Fibroblast of pulmonary artery (primary cell): ENCODE data around the gene GRIN2A.

Source experiments
- DNase-seq: peaks from one replicate; pipeline ENCODE4 v3.0.0-alpha.2; 2010; ENCODE audit warnings: low read depth
- H3K4me3 ChIP-seq: replicated peaks from 2 replicates; pipeline ENCODE4 v1.5.1; 2011; ENCODE audit warnings: low read depth, mild to moderate bottlenecking, control low read depth, low read length, moderate library complexity
- TF ChIP-seq, protein P1 (sequence below): IDR thresholded peaks from 2 replicates; pipeline ENCODE4 v1.5.1; 2011; ENCODE audit warnings: mild to moderate bottlenecking, control low read depth, low read length, inconsistent platforms; ENCODE audit errors: missing control alignments

Gene GRIN2A

DNA sequence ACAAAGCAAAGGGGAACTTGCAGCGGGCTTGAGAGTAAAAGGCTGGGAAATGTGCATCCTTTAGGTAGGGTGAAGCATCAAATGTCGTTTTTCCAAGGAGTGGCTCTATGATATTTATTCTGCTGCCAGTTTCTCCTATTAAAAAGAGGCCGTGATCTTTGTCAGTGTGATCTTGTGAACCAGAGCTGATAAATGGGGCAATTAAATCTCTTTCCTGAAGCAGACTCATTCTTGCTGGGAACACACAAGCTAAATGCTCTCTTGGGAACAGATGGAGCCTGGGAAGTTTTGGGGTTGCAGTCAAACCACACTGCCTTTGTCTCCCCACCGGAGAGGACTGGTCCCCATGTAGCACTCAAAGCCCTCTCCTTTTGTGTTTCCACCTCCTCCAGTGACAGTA lies 408.9 kb downstream of the GRIN2A start:
- TF ChIP-seq, protein P1, sequence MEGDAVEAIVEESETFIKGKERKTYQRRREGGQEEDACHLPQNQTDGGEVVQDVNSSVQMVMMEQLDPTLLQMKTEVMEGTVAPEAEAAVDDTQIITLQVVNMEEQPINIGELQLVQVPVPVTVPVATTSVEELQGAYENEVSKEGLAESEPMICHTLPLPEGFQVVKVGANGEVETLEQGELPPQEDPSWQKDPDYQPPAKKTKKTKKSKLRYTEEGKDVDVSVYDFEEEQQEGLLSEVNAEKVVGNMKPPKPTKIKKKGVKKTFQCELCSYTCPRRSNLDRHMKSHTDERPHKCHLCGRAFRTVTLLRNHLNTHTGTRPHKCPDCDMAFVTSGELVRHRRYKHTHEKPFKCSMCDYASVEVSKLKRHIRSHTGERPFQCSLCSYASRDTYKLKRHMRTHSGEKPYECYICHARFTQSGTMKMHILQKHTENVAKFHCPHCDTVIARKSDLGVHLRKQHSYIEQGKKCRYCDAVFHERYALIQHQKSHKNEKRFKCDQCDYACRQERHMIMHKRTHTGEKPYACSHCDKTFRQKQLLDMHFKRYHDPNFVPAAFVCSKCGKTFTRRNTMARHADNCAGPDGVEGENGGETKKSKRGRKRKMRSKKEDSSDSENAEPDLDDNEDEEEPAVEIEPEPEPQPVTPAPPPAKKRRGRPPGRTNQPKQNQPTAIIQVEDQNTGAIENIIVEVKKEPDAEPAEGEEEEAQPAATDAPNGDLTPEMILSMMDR = no peak
- no peak for DNase-seq
- H3K4me3 ChIP-seq = no peak overlapping the region

- TF ChIP-seq, protein P1 = no peak
- H3K4me3 ChIP-seq = no peak overlapping the region
- no peak for DNase-seq
These were observed 409.6 kb downstream of the GRIN2A start for GRCh38 chr16:9772526-9773225.

DNA sequence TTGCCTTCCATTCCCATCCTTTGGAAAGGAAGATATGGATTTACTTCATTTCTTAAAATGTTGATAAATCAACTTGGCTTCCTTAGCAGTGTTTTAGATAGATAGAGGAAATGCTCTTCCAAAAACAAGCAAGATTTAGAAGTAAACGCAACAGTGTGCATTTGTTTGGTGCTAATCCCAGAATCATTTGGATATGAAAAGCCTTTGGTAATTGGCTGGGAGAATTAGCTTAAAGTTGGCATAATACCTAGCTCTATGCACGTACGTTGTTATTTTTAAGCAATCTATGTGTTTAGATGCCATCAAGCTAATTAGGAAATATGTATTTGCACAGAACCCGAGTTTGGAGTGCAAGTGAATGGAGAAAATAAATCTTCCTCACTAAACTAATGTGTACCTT lies 415.3 kb downstream of the GRIN2A start:
- no peak for DNase-seq
- no peak overlapping the region for H3K4me3 ChIP-seq
- TF ChIP-seq, protein P1 = no peak

- TF ChIP-seq, protein P1 = no peak
- no peak for DNase-seq
These were observed 418.7 kb downstream of the GRIN2A start for GRCh38 chr16:9763505-9763904.

GRCh38 chr16:9761870-9762269 lies 420.4 kb downstream of the GRIN2A start:
- no peak for DNase-seq
- H3K4me3 ChIP-seq = no peak overlapping the region
- TF ChIP-seq, protein P1 = no peak

More at GRCh38 chr16:9763505-9763904, 418.7 kb downstream of the GRIN2A start:
- no peak overlapping the region for H3K4me3 ChIP-seq

DNA sequence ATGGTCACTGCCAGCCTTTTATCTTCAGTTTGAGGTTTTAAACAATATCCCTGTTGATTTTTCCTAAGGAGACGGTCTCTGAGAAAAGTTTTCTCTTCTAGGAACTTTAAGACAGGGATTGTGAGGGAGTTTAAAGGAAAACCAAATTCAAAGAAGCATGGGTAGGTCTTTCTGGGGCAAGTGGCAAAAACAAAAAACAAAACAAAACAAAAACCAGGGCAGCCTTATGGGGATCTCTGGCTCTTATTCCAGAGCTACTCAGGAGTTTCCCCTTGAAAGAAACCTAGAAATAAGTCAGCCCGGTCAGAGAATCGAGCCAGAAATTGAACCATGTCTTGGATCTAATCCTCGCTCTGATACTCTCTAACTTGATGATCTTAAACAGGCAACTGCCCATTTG lies 424.5 kb downstream of the GRIN2A start:
- DNase-seq = no peak
- TF ChIP-seq, protein P1 = no peak
- no peak overlapping the region for H3K4me3 ChIP-seq

DNA sequence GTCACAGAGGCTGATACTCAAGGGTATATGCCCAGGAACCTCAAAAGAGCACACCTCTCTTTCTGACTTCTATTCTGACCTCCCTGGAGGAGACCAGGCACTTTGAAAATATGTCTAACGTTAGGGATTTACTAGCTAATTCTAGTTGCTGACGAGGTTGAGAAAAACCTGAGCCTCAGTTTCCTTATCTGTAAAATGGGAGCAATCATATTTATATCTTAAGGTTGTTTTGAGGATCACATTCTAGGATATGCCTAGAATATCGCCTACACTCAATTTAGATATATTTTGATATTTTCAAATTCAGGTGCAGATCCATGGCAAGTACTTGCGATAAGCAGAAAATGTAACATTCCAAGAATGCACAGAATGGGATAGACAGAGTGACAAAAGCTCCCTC lies 425.8 kb downstream of the GRIN2A start:
- H3K4me3 ChIP-seq = no peak overlapping the region
- TF ChIP-seq, protein P1 = no peak
- no peak for DNase-seq
